B cell (primary cell): Measurements from ENCODE around the gene DOLPP1. TPM values are rescaled to one million over a fixed set of nuclear protein-coding genes. Genes with fewer than 3 reads are reported as not detected.
A peak's percentile ranks its signal among the peaks of the same experiment; 100 is the strongest.
"Not testable (repeated sequence)": the region's sequence is repeated elsewhere in the genome, so short reads cannot be mapped to it uniquely, and the experiment has no call there.

Experiments used
- ATAC-seq: fragments of 200-7000 bp; cut with Tn5 transposase; one replicate; pipeline ENCODE4 v1.10.0; 2021; ENCODE audit warnings: low read depth, mild to moderate bottlenecking, moderate number of reproducible peaks, moderate library complexity
- CTCF ChIA-PET: fragments of 350-600 bp; sonication (Branson Sonifier 250); formaldehyde crosslinking; loops from one replicate; lab custom pipeline; 2021; ENCODE audit warnings: antibody characterized with exemption, inconsistent platforms; lab: Charles Lee
- POLR2A ChIA-PET: fragments of 350-600 bp; sonication (Branson Sonifier 250); formaldehyde crosslinking; loops from one replicate; lab custom pipeline; 2021; ENCODE audit warnings: antibody characterized with exemption; lab: Charles Lee
- DNase-seq: peaks from one replicate; pipeline ENCODE4 v3.0.0; 2013
- H2AFZ ChIP-seq: 2 replicates; pipeline ENCODE4 v1.6.1; 2012; ENCODE audit warnings: mild to moderate bottlenecking, low read depth, low read length; ENCODE audit not compliant: insufficient read depth, poor library complexity, severe bottlenecking
- H3K27ac ChIP-seq, 2 donors: 1 replicate in 1 of 2; 2 replicates in 1 of 2; pipeline ENCODE4 v1.5.1; 2012 to 2013; ENCODE audit warnings: low read length in 2 of 2, mild to moderate bottlenecking in 2 of 2, moderate library complexity in 1 of 2
- H3K27me3 ChIP-seq, 4 experiments: fragments of 200-600 bp in 1 of 4; sonication (generic) in 1 of 4; replicated peaks in 1 of 4; 1 replicate in 2 of 4; 2 replicates in 2 of 4; pipeline versions ENCODE4 v1.6.1 to v1.7.0; 2013 to 2016; ENCODE audit warnings: low read length in 3 of 4, mild to moderate bottlenecking in 2 of 4, mixed read lengths in 1 of 4, moderate library complexity in 1 of 4; ENCODE audit not compliant: insufficient read depth in 4 of 4, control insufficient read depth in 3 of 4; ENCODE audit errors: control extremely low read depth in 1 of 4
- H3K36me3 ChIP-seq, 2 experiments: replicated peaks in 1 of 2; 1 replicate in 1 of 2; 2 replicates in 1 of 2; pipeline versions ENCODE4 v1.6.1 to v1.7.1; 2013; ENCODE audit warnings: low read length in 1 of 2; ENCODE audit not compliant: insufficient read depth in 2 of 2, control insufficient read depth in 1 of 2; ENCODE audit errors: control extremely low read depth in 1 of 2, extremely low read depth in 1 of 2
- H3K4me1 ChIP-seq, 2 donors: fragments of 200-600 bp in 1 of 2; sonication (generic) in 1 of 2; 1 replicate in 1 of 2; 2 replicates in 1 of 2; pipeline versions ENCODE4 v1.5.1 to v1.6.1; 2013 to 2017; ENCODE audit warnings: low read length in 2 of 2; ENCODE audit not compliant: control insufficient read depth in 2 of 2, insufficient read depth in 2 of 2
- H3K4me2 ChIP-seq: replicated peaks from 2 replicates; pipeline ENCODE3; 2012; ENCODE audit warnings: mild to moderate bottlenecking, low read depth, low read length; ENCODE audit not compliant: poor library complexity, severe bottlenecking
- H3K4me3 ChIP-seq, 5 experiments: fragments of 200-600 bp in 1 of 5; sonication (generic) in 1 of 5; 1 replicate in 3 of 5; 2 replicates in 2 of 5; pipeline versions ENCODE4 v1.5.1 to v1.7.0; 2011 to 2016; ENCODE audit warnings: low read length in 4 of 5, mild to moderate bottlenecking in 4 of 5, low read depth in 2 of 5, control low read depth in 1 of 5, moderate library complexity in 1 of 5; ENCODE audit not compliant: insufficient read depth in 1 of 5; ENCODE audit errors: control extremely low read depth in 1 of 5, extremely low read depth in 1 of 5
- H3K79me2 ChIP-seq: fragments of 200-600 bp; sonication (generic); one replicate; pipeline ENCODE4 v1.6.0; 2016; ENCODE audit warnings: low read length; ENCODE audit not compliant: control insufficient read depth, insufficient read depth
- H3K9ac ChIP-seq: fragments of 200-600 bp; sonication (generic); 2 replicates; pipeline ENCODE4 v1.6.1; 2017; ENCODE audit warnings: mild to moderate bottlenecking, low read length, moderate library complexity
- H3K9me3 ChIP-seq, 3 donors: one replicate each; pipeline versions ENCODE4 v1.6.1 to v1.7.1; 2013; ENCODE audit warnings: low read length in 2 of 3; ENCODE audit not compliant: control insufficient read depth in 2 of 3, insufficient read depth in 1 of 3; ENCODE audit errors: control extremely low read depth in 1 of 3
- H4K20me1 ChIP-seq: 2 replicates; pipeline ENCODE4 v1.6.0; 2012; ENCODE audit warnings: mild to moderate bottlenecking, low read length; ENCODE audit not compliant: insufficient read depth, control insufficient read depth, poor library complexity, severe bottlenecking
- H3K27ac Mint-ChIP-seq: one replicate; pipeline ENCODE4 v1.8.0; 2021; ENCODE audit warnings: mixed read lengths
- H3K27me3 Mint-ChIP-seq: one replicate; pipeline ENCODE4 v1.8.0; 2021; ENCODE audit warnings: mixed read lengths
- H3K4me1 Mint-ChIP-seq: one replicate; pipeline ENCODE4 v1.8.0; 2021; ENCODE audit warnings: mixed read lengths
- H3K4me3 Mint-ChIP-seq: one replicate; pipeline ENCODE4 v1.8.0; 2021; ENCODE audit warnings: mixed read lengths
- H3K9me3 Mint-ChIP-seq: one replicate; pipeline ENCODE4 v1.8.0; 2022; ENCODE audit warnings: mixed read lengths; ENCODE audit not compliant: insufficient read depth
- CTCF ChIP-seq: fragments of 200-600 bp; IDR thresholded peaks from one replicate; pipeline ENCODE4 v1.8.0; 2022; ENCODE audit warnings: antibody characterized with exemption, mild to moderate bottlenecking
- EZH2 ChIP-seq: IDR thresholded peaks from 2 replicates; pipeline ENCODE4 v1.6.1; 2012; ENCODE audit warnings: borderline replicate concordance, low read depth, mild to moderate bottlenecking, moderate library complexity, low read length; ENCODE audit not compliant: insufficient read depth, poor library complexity, severe bottlenecking
- WGBS: methylation state at CpG from one replicate; pipeline ENCODE4 v1.1.5; 2013; ENCODE audit warnings: missing lambda C conversion rate; ENCODE audit not compliant: insufficient coverage; 5-methylcytosine and 5-hydroxymethylcytosine counted together
- intact Hi-C: fragments of 100-400 bp; cut with micrococcal nuclease; formaldehyde crosslinking; loops from one replicate; pipeline ENCODE4 v1.10.0; 2022
- polyA plus RNA-seq: library from polyadenylated mRNA; depleted of rRNA; stranded (reverse); fragments of >200 nt; gene quantifications from 2 replicates; pipeline ENCODE4 v1.2.3, GENCODE V29; 2012
- total RNA-seq, 2 donors: library from RNA; stranded (reverse); fragments of 120-200 nt in 1 of 2; gene quantifications; 1 replicate in 1 of 2; 2 replicates in 1 of 2; pipeline versions ENCODE4 v1.2.3 to v1.2.4, GENCODE V29; 2013 to 2022

The DOLPP1 gene
- total and polyA plus RNA-seq, 2 donors (not counting 1 experiment from before 2014, with no cell fraction given), result 4.7 to 8.6 TPM

DNA sequence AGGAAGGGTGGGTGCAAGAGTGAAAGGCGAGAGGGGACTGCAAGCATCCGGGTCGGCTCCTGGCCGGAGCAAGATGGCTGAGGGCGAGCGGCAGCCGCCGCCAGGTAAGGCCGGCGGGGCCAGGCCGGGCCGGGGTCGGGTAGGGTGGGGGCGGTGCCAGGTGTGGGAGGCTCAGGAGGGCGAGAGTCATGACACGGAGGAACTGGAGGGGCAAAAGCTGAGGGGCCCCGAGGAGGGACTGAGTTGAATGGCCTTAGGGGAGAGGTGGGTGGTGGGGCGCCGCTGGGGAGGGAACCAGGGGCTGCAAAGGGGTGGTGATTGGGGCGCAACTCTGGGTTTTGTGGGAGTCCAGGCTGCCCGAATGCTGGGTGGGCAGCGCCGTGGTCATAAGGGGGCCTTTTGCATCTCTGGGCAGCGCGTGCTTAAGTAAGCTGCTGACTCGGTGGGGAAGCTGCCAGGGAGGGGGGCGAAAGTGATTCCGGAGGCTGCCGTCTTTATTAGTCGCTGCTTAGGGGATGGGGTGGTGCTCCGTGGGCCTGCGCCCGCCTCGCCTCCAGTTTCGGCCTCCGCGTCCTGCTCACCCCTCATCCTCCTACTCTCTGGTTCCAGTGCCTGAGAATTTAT, 30.7 kb downstream of the DOLPP1 start:
- no peaks in the 10 kb centered on the region for H3K9me3 Mint-ChIP-seq
- peak overlapping the region; percentile 96 for H3K27ac Mint-ChIP-seq
- H4K20me1 ChIP-seq, result no peaks in the 10 kb centered on the region
- peak overlapping the region; percentile 100 for H2AFZ ChIP-seq
- H3K4me3 ChIP-seq, result peak overlapping the region; percentile 36 to 97 (median 93)
- H3K9ac ChIP-seq, result peak overlapping the region; percentile 86
- peak; percentile 56 for DNase-seq
- no peaks in the 10 kb centered on the region for H3K27me3 ChIP-seq
- peak overlapping the region; percentile 41 to 81 for H3K27ac ChIP-seq
- no peaks in the 10 kb centered on the region for H3K27me3 Mint-ChIP-seq
- H3K4me1 ChIP-seq, result peaks cover 12 to 19% of the 10 kb centered on the region in 2 donors
- peak; percentile 2 for ATAC-seq
- H3K36me3 ChIP-seq, result no peaks in the 10 kb centered on the region
- ChIA-PET POLR2A (interaction anchor here (0.6 to 1.1 kb wide), 3 partner anchors 31 to 513 kb away, joined by 3 to 6 read pairs (median 3); partner anchors contain the start of gene DOLPP1), CTCF (interaction anchor here (1.5 to 4.4 kb wide), 4 partner anchors 11 to 28 kb away, joined by 3 to 18 read pairs (median 8); no protein-coding TSS in a partner anchor)
- 1% methylated on average over 27 of the region's 37 CpGs for WGBS
- H3K79me2 ChIP-seq, result peaks cover 47% of the 10 kb centered on the region
- intact Hi-C loops, result loop anchor here (1.0 to 10.0 kb wide), 5 partner anchors 29 to 943 kb away; partner anchors contain the start of genes GPR107, IER5L, MIGA2 and TOR1B
- H3K4me3 Mint-ChIP-seq, result peak overlapping the region; percentile 96
- no peaks in the 10 kb centered on the region for H3K9me3 ChIP-seq
- TF ChIP-seq CTCF, result no peak
- TF ChIP-seq EZH2, result no peak
- peak overlapping the region; percentile 100 for H3K4me2 ChIP-seq
- H3K4me1 Mint-ChIP-seq, result peaks cover 25% of the 10 kb centered on the region

DNA sequence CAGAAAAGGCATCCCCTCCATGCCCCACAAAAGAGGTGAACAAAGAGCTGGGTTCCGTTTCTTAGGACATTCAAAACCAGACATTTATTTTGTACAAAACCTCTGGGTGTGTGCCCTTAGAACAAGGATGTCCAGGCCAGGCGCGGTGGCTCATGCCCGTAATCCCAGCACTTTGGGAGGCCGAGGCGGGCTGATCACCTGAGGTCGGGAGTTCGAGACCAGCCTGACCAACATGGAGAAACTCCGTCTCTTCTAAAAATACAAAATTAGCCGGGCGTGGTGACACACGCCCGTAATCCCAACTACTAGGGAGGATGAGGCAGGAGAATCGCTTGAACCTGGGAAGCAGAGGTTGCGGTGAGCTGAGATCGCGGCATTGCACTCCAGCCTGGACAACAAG, 31.6 kb downstream of the DOLPP1 start:
- Mint-ChIP-seq H3K4me3 (peak overlapping the region; percentile 96), H3K4me1 (peaks cover 25% of the 10 kb centered on the region)
- H3K36me3 ChIP-seq, H3K9me3 Mint-ChIP-seq, DNase-seq, H3K27ac ChIP-seq, H3K27me3 Mint-ChIP-seq, ATAC-seq, H3K27me3 ChIP-seq, H3K9me3 ChIP-seq, H4K20me1 ChIP-seq, H3K27ac Mint-ChIP-seq: not testable (repeated sequence)
- ChIA-PET POLR2A (interaction anchor here (0.7 kb wide), 1 partner anchor 27 kb away, joined by 3 read pairs; no protein-coding TSS in a partner anchor), CTCF (interaction anchor here (0.7 to 4.4 kb wide), 6 partner anchors 9 to 27 kb away, joined by 3 to 18 read pairs (median 4); no protein-coding TSS in a partner anchor)
- Histone ChIP-seq H3K4me2 (peak overlapping the region; percentile 100), H3K79me2 (peaks cover 56% of the 10 kb centered on the region), H3K9ac (peak overlapping the region; percentile 86), H3K4me3 (peak overlapping the region in 1 of 5 experiments; percentile 93), H2AFZ (peak overlapping the region; percentile 100), H3K4me1 (peaks cover 12 to 19% of the 10 kb centered on the region in 2 donors)
- WGBS, result 95% methylated on average over 15 of the region's 17 CpGs
- intact Hi-C loops, result loop anchor here (10.0 kb wide), 2 partner anchors 692 to 942 kb away; partner anchors contain the start of genes GPR107 and TOR1B
